ENCODE data around the gene RYR2. TPM values are rescaled to one million over a fixed set of nuclear protein-coding genes. Genes with fewer than 3 reads are reported as not detected.

Gene RYR2
- total RNA-seq, 1 experiment from 2014 or later: 3.4 TPM

GRCh38 chr1:237358555-237358954, 316.6 kb downstream of the RYR2 start:
- H3K27me3 Mint-ChIP-seq (ENCODE audit: low read depth): no peaks in the 10 kb centered on the region
- H3K14ac ChIP-seq (ENCODE audit: insufficient read depth, low read length): no peak overlapping the region
- H3K9me3 Mint-ChIP-seq: no peaks in the 10 kb centered on the region
- no peaks in the 10 kb centered on the region for H3K4me1 ChIP-seq (ENCODE audit: insufficient read depth, low read length)
- no peaks in the 10 kb centered on the region for H4K20me1 ChIP-seq (ENCODE audit: control insufficient read depth, insufficient read depth, insufficient read length)
- no peak overlapping the region for H3T11ph ChIP-seq (ENCODE audit: low read length)
- no peak overlapping the region for H2BK5ac ChIP-seq (ENCODE audit: insufficient read length, low read length)
- no peak overlapping the region for H2AK5ac ChIP-seq (ENCODE audit: insufficient read length, low read length)
- H2BK15ac ChIP-seq (ENCODE audit: low read depth, low read length): no peak overlapping the region
- H3K23ac ChIP-seq (ENCODE audit: insufficient read length, low read depth, low read length): no peak overlapping the region
- peak overlapping the region in 1 of 3 experiments; percentile 35; a peak in 1 of 7 replicates for H3K27ac Mint-ChIP-seq
- no peaks in the 10 kb centered on the region for H3K79me2 ChIP-seq (ENCODE audit: insufficient read depth, low read length)
- TF ChIP-seq CTCF (conservative IDR thresholded peaks at IDR 0.05): no peak
- no peaks in the 10 kb centered on the region for H3K36me3 Mint-ChIP-seq (ENCODE audit: insufficient read depth in 1 of 3, low read depth in 3 of 3)
- H3K4me2 ChIP-seq (ENCODE audit: insufficient read depth, insufficient read length, low read length): no peak overlapping the region
- no peaks in the 10 kb centered on the region for H3K9me3 ChIP-seq (ENCODE audit: control insufficient read depth, low read depth, low read length)
- H3K27ac ChIP-seq (ENCODE audit: insufficient read length, low read depth, low read length): no peak overlapping the region
- no peak overlapping the region for H3K56ac ChIP-seq (ENCODE audit: insufficient read length, low read depth, low read length)
- H3K18ac ChIP-seq (ENCODE audit: insufficient read length, low read depth, low read length): no peak overlapping the region
- DNase-seq: no peak
- no peaks in the 10 kb centered on the region for H3K23me2 ChIP-seq (ENCODE audit: insufficient read length, low read depth, low read length, poor library complexity, severe bottlenecking)
- no peak overlapping the region for H2BK120ac ChIP-seq (ENCODE audit: low read depth, low read length, poor library complexity, severe bottlenecking)
- no peaks in the 10 kb centered on the region for H3K4me1 Mint-ChIP-seq
- WGBS (ENCODE audit: extremely low coverage, insufficient read length, low lambda C conversion rate): no CpG with 5 or more reads among the region's 1 CpG
- H3K4ac ChIP-seq (ENCODE audit: low read depth, low read length): no peak overlapping the region
- H2BK20ac ChIP-seq (ENCODE audit: low read depth, low read length, poor library complexity, severe bottlenecking): no peak overlapping the region
- no peaks in the 10 kb centered on the region for H3K27me3 ChIP-seq (ENCODE audit: insufficient read depth, low read length)
- no peak overlapping the region for H3K4me3 Mint-ChIP-seq
- H3K9ac ChIP-seq (ENCODE audit: extremely low read depth, insufficient read length, low read length): no peak overlapping the region
- H4K5ac ChIP-seq (ENCODE audit: insufficient read length, low read depth, low read length): no peak overlapping the region
- no peaks in the 10 kb centered on the region for H3K79me1 ChIP-seq (ENCODE audit: insufficient read depth, low read depth, low read length, poor library complexity, severe bottlenecking)
- no peak overlapping the region for H2AFZ ChIP-seq (ENCODE audit: low read length)
- no peak overlapping the region for H4K91ac ChIP-seq (ENCODE audit: insufficient read length, low read depth, low read length)
- no peak overlapping the region for H2BK12ac ChIP-seq (ENCODE audit: insufficient read length, low read depth, low read length)
- H4K8ac ChIP-seq (replicated peaks; ENCODE audit: insufficient read length, low read depth, low read length): no peak overlapping the region
